ENCODE data around the gene TMEM72. TPM values are rescaled to one million over a fixed set of nuclear protein-coding genes. Genes with fewer than 3 reads are reported as not detected.

Gene TMEM72
- polyA plus RNA-seq, 1 donor from 2014 or later: 1.4 TPM

DNA sequence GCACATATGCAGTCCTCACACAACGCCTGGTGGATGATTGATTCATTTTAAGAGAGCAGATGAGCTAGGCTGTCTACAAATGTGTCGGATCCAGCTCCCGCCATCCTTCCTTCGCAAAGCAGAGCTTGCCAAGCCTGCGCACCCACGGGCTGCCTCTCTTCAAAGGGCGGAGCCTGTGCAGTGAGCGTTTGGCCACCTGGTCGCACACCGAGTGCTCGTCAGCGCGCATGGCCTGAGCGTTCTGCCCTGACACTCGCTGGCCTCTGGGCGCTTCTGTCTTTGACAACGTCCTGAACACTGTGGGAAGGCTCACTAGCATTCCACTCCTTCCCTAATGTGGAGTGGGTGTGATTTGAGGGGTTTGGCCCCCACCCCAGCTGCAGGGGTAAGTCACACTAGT, 47.1 kb upstream of the TMEM72 start:
- Histone ChIP-seq H3K36me3 (ENCODE audit: insufficient read depth, low read length) (no peaks in the 10 kb centered on the region), H3K9me2 (ENCODE audit: insufficient read depth, low read length) (no peaks in the 10 kb centered on the region), H3F3A (ENCODE audit: insufficient read depth, low read length, poor library complexity, severe bottlenecking) (no peaks in the 10 kb centered on the region), H2AFZ (ENCODE audit: low read depth, low read length) (peak overlapping the region; percentile 47), H3K4me2 (ENCODE audit: low read length) (peak overlapping the region; percentile 42), H3K9me3 (ENCODE audit: low read length) (no peaks in the 10 kb centered on the region), H3K27me3 (ENCODE audit: insufficient read depth, low read depth, low read length) (no peaks in the 10 kb centered on the region), H4K20me1 (ENCODE audit: insufficient read depth) (no peaks in the 10 kb centered on the region), H3K27ac (ENCODE audit: low read length) (peak overlapping the region; percentile 59), H3K9ac (ENCODE audit: low read length) (peak overlapping the region; percentile 69), H3K4me3 (ENCODE audit: low read length) (peak overlapping the region; percentile 64), H3K79me2 (replicated peaks; ENCODE audit: insufficient read depth, low read length) (no peaks in the 10 kb centered on the region)
- TF ChIP-seq RAD21 (conservative IDR thresholded peaks at IDR 0.05) (no peak), TAF1 (IDR thresholded peaks at IDR 0.05; ENCODE audit: low read depth) (peak; percentile 42), SMC3 (conservative IDR thresholded peaks at IDR 0.05; ENCODE audit: poor library complexity) (no peak), EZH2 (IDR thresholded peaks at IDR 0.05; ENCODE audit: borderline replicate concordance, insufficient read depth, low read length, poor library complexity, severe bottlenecking) (no peak), POLR2AphosphoS5 (IDR thresholded peaks at IDR 0.05) (peak; percentile 5)
- TF ChIP-seq, protein P1, sequence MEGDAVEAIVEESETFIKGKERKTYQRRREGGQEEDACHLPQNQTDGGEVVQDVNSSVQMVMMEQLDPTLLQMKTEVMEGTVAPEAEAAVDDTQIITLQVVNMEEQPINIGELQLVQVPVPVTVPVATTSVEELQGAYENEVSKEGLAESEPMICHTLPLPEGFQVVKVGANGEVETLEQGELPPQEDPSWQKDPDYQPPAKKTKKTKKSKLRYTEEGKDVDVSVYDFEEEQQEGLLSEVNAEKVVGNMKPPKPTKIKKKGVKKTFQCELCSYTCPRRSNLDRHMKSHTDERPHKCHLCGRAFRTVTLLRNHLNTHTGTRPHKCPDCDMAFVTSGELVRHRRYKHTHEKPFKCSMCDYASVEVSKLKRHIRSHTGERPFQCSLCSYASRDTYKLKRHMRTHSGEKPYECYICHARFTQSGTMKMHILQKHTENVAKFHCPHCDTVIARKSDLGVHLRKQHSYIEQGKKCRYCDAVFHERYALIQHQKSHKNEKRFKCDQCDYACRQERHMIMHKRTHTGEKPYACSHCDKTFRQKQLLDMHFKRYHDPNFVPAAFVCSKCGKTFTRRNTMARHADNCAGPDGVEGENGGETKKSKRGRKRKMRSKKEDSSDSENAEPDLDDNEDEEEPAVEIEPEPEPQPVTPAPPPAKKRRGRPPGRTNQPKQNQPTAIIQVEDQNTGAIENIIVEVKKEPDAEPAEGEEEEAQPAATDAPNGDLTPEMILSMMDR (IDR thresholded peaks at IDR 0.05; ENCODE audit: poor library complexity, severe bottlenecking): no peak

DNA sequence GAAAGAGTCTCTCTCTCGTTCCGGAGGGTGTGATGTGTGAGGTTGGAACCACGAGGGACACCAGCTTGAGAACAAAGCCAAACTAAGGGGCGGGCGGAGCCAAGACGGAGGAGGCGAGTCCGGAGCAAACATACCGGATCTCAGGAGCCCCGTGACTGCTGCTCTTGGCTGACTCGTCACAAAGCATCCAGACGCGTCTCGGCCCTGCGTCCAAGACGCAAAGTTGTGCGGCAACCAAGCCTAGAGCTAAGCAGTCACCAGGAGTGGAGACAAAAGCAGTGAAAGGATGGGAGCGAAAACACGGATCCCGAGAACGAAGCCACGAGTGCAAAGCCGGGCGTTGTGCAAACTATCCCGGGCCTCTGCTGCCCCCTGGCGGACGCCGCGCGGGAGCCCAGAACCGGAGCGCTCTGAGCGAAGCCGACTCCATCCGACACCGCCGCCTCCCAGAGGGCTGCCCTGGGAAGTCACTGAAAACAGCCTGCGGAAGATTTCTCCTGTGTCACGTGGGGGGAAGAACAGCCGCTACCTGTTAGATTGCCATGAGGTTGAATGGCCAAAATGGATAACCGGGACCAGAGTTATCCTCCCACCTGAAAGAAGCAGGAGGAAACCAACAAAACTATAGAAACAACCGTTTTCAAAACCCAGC, 46.4 kb upstream of the TMEM72 start:
- no peaks in the 10 kb centered on the region for H3K9me2 ChIP-seq (ENCODE audit: insufficient read depth, low read length)
- no peaks in the 10 kb centered on the region for H3F3A ChIP-seq (ENCODE audit: insufficient read depth, low read length, poor library complexity, severe bottlenecking)
- H3K79me2 ChIP-seq (replicated peaks; ENCODE audit: insufficient read depth, low read length): no peaks in the 10 kb centered on the region
- peak overlapping the region; percentile 69 for H3K9ac ChIP-seq (ENCODE audit: low read length)
- peak overlapping the region; percentile 64 for H3K4me3 ChIP-seq (ENCODE audit: low read length)
- H3K27ac ChIP-seq (ENCODE audit: low read length): peak overlapping the region; percentile 59
- no peaks in the 10 kb centered on the region for H4K20me1 ChIP-seq (ENCODE audit: insufficient read depth)
- no peaks in the 10 kb centered on the region for H3K27me3 ChIP-seq (ENCODE audit: insufficient read depth, low read depth, low read length)
- peak overlapping the region; percentile 47 for H2AFZ ChIP-seq (ENCODE audit: low read depth, low read length)
- TF ChIP-seq SMC3 (conservative IDR thresholded peaks at IDR 0.05; ENCODE audit: poor library complexity) (peak; percentile 97), EZH2 (IDR thresholded peaks at IDR 0.05; ENCODE audit: borderline replicate concordance, insufficient read depth, low read length, poor library complexity, severe bottlenecking) (no peak), TAF1 (IDR thresholded peaks at IDR 0.05; ENCODE audit: low read depth) (no peak), MXI1 (conservative IDR thresholded peaks at IDR 0.05; ENCODE audit: poor library complexity, severe bottlenecking) (peak; percentile 70), EP300 (conservative IDR thresholded peaks at IDR 0.05; ENCODE audit: poor library complexity, severe bottlenecking) (no peak), POLR2AphosphoS5 (IDR thresholded peaks at IDR 0.05) (peak; percentile 47), RAD21 (conservative IDR thresholded peaks at IDR 0.05) (peak; percentile 95)
- TF ChIP-seq, protein P2, sequence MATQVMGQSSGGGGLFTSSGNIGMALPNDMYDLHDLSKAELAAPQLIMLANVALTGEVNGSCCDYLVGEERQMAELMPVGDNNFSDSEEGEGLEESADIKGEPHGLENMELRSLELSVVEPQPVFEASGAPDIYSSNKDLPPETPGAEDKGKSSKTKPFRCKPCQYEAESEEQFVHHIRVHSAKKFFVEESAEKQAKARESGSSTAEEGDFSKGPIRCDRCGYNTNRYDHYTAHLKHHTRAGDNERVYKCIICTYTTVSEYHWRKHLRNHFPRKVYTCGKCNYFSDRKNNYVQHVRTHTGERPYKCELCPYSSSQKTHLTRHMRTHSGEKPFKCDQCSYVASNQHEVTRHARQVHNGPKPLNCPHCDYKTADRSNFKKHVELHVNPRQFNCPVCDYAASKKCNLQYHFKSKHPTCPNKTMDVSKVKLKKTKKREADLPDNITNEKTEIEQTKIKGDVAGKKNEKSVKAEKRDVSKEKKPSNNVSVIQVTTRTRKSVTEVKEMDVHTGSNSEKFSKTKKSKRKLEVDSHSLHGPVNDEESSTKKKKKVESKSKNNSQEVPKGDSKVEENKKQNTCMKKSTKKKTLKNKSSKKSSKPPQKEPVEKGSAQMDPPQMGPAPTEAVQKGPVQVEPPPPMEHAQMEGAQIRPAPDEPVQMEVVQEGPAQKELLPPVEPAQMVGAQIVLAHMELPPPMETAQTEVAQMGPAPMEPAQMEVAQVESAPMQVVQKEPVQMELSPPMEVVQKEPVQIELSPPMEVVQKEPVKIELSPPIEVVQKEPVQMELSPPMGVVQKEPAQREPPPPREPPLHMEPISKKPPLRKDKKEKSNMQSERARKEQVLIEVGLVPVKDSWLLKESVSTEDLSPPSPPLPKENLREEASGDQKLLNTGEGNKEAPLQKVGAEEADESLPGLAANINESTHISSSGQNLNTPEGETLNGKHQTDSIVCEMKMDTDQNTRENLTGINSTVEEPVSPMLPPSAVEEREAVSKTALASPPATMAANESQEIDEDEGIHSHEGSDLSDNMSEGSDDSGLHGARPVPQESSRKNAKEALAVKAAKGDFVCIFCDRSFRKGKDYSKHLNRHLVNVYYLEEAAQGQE (IDR thresholded peaks at IDR 0.05; ENCODE audit: borderline replicate concordance): peak; percentile 46
- TF ChIP-seq, protein P1 (IDR thresholded peaks at IDR 0.05; ENCODE audit: poor library complexity, severe bottlenecking): peak; percentile 98
- H3K36me3 ChIP-seq (ENCODE audit: insufficient read depth, low read length): no peaks in the 10 kb centered on the region
- H3K4me2 ChIP-seq (ENCODE audit: low read length): peak overlapping the region; percentile 42
- no peaks in the 10 kb centered on the region for H3K9me3 ChIP-seq (ENCODE audit: low read length)

Data from neural cell (in vitro differentiated cells).